Ishikawa (cell line): ENCODE measurements around the gene C1R.
A peak's percentile ranks its signal among the peaks of the same experiment; 100 is the strongest.

ENCODE experiments used
- CEBPB ChIP-seq: IDR thresholded peaks from 2 replicates; pipeline ENCODE4 v1.6.1; 2012
- CREB1 ChIP-seq: IDR thresholded peaks from 2 replicates; pipeline ENCODE4 v1.6.1; 2012; ENCODE audit warnings: low read depth
- EGR1 ChIP-seq: IDR thresholded peaks from 2 replicates; pipeline ENCODE4 v1.6.1; 2012
- EP300 ChIP-seq: IDR thresholded peaks from 2 replicates; pipeline ENCODE4 v1.6.1; 2012; ENCODE audit warnings: borderline replicate concordance
- FOXM1 ChIP-seq: IDR thresholded peaks from 2 replicates; pipeline ENCODE4 v1.6.1; 2012; ENCODE audit warnings: low read depth, borderline replicate concordance
- NFIC ChIP-seq: IDR thresholded peaks from 2 replicates; pipeline ENCODE4 v1.6.1; 2012
- RAD21 ChIP-seq: IDR thresholded peaks from 2 replicates; pipeline ENCODE4 v1.6.1; 2012; ENCODE audit warnings: low read depth
- TAF1 ChIP-seq: IDR thresholded peaks from 2 replicates; pipeline ENCODE4 v1.6.1; 2012; ENCODE audit warnings: low read depth, mild to moderate bottlenecking
- TCF12 ChIP-seq: IDR thresholded peaks from 2 replicates; pipeline ENCODE4 v1.6.1; 2012; ENCODE audit warnings: low read depth
- TEAD4 ChIP-seq: IDR thresholded peaks from 2 replicates; pipeline ENCODE4 v1.6.1; 2012
- YY1 ChIP-seq: IDR thresholded peaks from 2 replicates; pipeline ENCODE4 v1.6.1; 2012; ENCODE audit warnings: low read depth
- ZBTB7A ChIP-seq: IDR thresholded peaks from 2 replicates; pipeline ENCODE4 v1.6.1; 2012; ENCODE audit warnings: low read depth
- TF ChIP-seq, protein P1 (sequence below): IDR thresholded peaks from 2 replicates; pipeline ENCODE4 v1.6.1; 2012
- TF ChIP-seq, protein P2 (sequence below): IDR thresholded peaks from 2 replicates; pipeline ENCODE4 v1.6.1; 2012
- TF ChIP-seq, protein P3 (sequence below): IDR thresholded peaks from 2 replicates; pipeline ENCODE4 v1.6.1; 2012; ENCODE audit warnings: low read depth, mild to moderate bottlenecking

The C1R gene

DNA sequence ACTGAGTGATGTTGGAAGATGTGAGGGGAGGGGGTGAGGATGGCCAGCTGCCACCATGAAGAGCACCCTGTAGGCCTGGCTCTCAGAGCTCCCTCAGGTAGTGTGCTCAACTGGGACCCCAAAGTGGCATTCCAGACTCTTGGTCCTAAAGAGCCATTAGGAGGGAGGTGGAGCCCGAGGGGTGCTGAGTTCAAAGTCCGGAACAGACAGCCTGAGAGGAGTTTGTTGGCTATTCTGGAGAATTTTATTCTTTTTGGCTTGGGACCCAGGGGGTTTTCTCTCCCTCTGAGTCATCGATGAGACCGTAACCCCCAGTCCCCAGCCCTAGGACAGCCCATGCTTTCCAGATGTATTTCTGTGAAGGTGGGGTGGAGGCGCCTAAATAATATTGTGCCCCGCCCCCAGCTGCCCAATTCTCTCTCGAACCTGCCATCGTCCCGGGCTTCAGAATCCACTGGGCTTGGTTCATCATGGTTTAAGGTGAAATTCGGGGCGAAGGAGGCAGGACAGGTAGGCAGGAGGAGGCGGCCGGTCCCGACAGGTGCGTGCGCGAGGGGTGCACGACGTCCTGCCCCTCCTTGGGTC, 37.1 kb upstream of the C1R start:
- TF ChIP-seq YY1 (no peak), ZBTB7A (0 out of 2 replicates have a peak, but pooled peaks have one; percentile 5)

DNA sequence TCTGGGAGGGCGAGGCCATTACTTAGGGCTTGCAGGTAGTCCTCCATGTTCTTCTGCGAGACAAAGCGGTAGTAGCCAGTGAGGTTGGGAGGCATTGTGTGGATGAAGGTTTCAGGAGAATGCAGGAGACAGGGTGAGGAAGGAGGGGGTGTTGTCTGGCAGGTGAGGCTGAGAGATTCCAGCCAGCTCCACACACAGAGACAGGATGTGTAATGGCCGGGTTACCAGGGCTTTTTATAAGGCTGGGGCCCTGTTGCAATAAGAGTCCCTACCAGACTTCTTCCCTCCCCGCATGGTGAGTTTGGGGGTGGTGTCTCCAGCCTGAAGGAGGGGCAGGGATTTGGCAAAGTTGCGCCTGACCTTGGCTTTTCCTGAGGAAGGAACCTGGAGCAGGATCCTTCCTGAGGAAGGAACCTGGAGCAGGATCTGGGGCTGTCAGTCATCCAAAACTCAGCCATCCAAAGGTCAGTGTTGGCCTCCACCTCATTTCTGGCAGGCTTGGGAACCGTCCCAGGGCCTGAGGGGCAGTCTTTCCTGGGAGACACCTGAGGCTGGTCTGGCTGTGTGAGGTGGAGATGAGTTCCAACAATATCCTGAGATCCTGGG, 36.5 kb upstream of the C1R start, which contains the start of gene RBP5:
Gene RBP5 (minus strand): TSS at position 209 of the 606 bp plus-strand sequence. CDS start 114 bp downstream, at position 95.
- TF ChIP-seq NFIC: peak; percentile 25; the same call in 1 of the 2 replicates
- TF ChIP-seq CREB1: no peak
- TF ChIP-seq EP300: no peak
- no peak for TF ChIP-seq YY1

DNA sequence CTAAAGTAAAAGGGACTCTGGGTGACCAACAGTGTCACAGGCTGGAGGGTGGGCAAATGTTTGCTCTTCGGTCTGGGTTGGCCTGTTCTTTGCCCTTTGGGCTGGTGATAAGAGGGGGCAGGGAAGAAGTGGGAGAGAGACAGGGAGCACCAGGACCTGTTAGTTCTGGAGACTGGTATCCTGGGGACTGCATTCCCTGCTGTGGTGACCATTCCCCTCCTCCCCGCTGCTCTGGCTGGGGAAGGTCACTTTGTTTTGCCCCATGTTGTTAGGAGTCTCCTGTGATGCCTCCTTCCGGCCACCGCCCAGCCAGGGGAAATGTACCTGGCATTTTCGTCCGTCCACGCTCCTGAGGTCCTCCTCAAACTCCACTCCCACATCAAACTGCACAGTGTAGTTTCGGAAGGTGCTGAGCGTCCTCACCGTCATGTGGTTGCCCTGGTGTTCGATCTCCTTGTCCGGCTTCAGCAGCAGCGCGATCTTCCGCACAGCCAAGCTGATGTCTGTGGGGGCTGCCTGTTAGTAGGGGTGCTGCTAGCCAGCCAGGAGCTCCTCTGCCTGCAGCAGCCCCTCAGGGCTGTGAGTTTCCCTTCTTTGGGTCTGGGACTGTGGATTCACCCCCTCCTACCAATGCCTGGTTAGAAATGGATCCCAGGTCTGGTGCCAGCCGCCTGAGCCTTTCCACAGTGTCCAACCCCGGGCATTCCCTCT, 35.8 kb upstream of the C1R start:
- TF ChIP-seq TCF12 (no peak), ZBTB7A (no peak), FOXM1 (no peak), TEAD4 (no peak), EGR1 (no peak), TAF1 (no peak)
- TF ChIP-seq, protein P1, sequence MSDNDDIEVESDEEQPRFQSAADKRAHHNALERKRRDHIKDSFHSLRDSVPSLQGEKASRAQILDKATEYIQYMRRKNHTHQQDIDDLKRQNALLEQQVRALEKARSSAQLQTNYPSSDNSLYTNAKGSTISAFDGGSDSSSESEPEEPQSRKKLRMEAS: no peak
- TF ChIP-seq, protein P2, sequence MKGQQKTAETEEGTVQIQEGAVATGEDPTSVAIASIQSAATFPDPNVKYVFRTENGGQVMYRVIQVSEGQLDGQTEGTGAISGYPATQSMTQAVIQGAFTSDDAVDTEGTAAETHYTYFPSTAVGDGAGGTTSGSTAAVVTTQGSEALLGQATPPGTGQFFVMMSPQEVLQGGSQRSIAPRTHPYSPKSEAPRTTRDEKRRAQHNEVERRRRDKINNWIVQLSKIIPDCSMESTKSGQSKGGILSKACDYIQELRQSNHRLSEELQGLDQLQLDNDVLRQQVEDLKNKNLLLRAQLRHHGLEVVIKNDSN: no peak

DNA sequence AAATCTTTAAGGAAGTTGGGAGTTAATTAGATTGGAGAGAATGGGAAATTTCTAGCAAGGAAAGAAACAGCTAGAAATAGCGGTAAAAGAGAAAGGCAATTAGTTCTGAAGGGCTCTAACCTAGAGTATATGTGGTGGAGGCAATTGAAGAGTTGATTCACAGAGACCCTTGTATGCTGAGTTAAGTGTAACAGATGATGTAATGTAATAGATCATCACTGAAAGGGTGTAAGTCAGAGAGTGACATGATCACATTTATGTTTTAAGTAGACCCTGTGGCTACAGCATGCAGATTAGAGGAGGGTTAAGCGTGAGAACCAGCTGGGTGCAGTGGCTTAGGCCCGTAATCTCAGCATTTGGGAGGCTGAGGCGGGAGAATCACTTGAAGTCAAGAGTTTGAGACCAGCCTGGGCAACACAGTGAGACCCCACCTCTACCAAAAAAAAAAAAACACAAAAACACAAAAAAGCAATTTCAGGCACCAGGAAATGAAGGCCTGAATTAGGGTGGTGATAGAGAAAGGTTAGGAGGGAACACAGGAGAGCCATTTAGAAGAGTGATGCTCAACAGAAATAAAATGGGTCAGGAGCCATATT, 33.5 kb upstream of the C1R start:
- TF ChIP-seq, protein P2: no peak
- TF ChIP-seq TCF12 (no peak), RAD21 (no peak), EP300 (no peak), YY1 (no peak), TEAD4 (no peak), NFIC (no peak), EGR1 (no peak), CREB1 (no peak)
- TF ChIP-seq, protein P1: no peak

DNA sequence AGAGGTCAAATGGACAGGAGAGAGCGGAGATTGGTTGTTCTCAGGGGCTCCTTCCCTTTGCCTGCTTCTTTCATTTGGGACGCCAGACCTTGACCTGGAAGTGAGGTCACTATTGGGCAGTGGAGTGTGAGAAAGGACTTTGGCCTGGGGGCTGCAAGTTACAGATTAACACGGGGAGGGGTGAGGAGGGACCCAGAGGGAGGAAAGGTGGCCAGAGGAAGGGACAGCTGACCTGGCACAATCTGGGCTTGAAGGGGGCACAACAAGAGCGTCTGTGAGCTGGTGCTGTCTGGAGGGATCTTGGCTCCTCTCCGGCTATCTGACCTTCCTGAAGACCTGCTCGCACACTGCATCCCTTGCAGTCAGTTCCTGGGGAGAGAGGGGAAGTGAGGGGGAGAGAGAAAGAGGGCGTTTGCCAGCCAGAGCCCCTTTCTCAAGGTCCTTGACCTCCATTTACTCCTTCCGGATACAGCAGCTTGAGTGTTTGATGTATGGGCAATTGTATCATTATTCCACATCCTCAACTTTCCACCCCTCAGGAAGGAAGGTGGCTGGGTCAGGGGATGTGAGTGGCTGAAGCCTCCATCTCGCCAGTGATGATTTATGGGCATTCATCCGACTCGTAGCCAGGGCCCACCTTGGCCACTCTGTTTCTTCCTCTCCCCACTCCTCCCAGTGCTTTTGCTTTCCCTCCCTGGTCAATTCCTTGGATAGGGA, 31.7 kb upstream of the C1R start:
- no peak for TF ChIP-seq EP300
- TF ChIP-seq EGR1: no peak
- TF ChIP-seq RAD21: no peak
- TF ChIP-seq, protein P1: no peak
- TF ChIP-seq, protein P2: no peak
- TF ChIP-seq, protein P3, sequence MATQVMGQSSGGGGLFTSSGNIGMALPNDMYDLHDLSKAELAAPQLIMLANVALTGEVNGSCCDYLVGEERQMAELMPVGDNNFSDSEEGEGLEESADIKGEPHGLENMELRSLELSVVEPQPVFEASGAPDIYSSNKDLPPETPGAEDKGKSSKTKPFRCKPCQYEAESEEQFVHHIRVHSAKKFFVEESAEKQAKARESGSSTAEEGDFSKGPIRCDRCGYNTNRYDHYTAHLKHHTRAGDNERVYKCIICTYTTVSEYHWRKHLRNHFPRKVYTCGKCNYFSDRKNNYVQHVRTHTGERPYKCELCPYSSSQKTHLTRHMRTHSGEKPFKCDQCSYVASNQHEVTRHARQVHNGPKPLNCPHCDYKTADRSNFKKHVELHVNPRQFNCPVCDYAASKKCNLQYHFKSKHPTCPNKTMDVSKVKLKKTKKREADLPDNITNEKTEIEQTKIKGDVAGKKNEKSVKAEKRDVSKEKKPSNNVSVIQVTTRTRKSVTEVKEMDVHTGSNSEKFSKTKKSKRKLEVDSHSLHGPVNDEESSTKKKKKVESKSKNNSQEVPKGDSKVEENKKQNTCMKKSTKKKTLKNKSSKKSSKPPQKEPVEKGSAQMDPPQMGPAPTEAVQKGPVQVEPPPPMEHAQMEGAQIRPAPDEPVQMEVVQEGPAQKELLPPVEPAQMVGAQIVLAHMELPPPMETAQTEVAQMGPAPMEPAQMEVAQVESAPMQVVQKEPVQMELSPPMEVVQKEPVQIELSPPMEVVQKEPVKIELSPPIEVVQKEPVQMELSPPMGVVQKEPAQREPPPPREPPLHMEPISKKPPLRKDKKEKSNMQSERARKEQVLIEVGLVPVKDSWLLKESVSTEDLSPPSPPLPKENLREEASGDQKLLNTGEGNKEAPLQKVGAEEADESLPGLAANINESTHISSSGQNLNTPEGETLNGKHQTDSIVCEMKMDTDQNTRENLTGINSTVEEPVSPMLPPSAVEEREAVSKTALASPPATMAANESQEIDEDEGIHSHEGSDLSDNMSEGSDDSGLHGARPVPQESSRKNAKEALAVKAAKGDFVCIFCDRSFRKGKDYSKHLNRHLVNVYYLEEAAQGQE: no peak
- TF ChIP-seq YY1: no peak
- TF ChIP-seq CREB1: no peak
- no peak for TF ChIP-seq TEAD4
- TF ChIP-seq FOXM1: no peak
- TF ChIP-seq NFIC: no peak
- TF ChIP-seq CEBPB: no peak
- TF ChIP-seq TAF1: no peak
- no peak for TF ChIP-seq ZBTB7A
- TF ChIP-seq TCF12: no peak
